Stimulated activated CD8-positive, alpha-beta memory T cell treated with anti-CD3 and anti-CD28 coated beads, Interleukin-15, amount 100 ng/mL, for 4 hours (primary cell): ENCODE results near the gene GPC1.

Experiments
- DNase-seq, 2 donors: peaks; one replicate each; pipeline ENCODE4 v3.0.0-alpha.2; 2020; ENCODE audit warnings: low read depth in 2 of 2

The GPC1 gene

GRCh38 chr2:240442891-240443715 lies 7.6 kb downstream of the GPC1 start:
- no peak for DNase-seq

- no peak for DNase-seq
These were observed 8.4 kb downstream of the GPC1 start for GRCh38 chr2:240443891-240444301.

- DNase-seq: no peak
These were observed 9.0 kb downstream of the GPC1 start for GRCh38 chr2:240444464-240444863.

- DNase-seq: no peak
These were observed 10.6 kb downstream of the GPC1 start for GRCh38 chr2:240445961-240446663.

GRCh38 chr2:240446664-240447175 lies 11.3 kb downstream of the GPC1 start:
- no peak for DNase-seq

GRCh38 chr2:240447331-240447730 lies 11.9 kb downstream of the GPC1 start:
- no peak for DNase-seq

GRCh38 chr2:240447934-240448333 lies 12.5 kb downstream of the GPC1 start:
- DNase-seq: no peak

GRCh38 chr2:240448387-240449274 lies 13.2 kb downstream of the GPC1 start:
- DNase-seq: no peak

GRCh38 chr2:240449764-240450531 lies 14.5 kb downstream of the GPC1 start:
- DNase-seq: no peak

- no peak for DNase-seq
These were observed 15.2 kb downstream of the GPC1 start for GRCh38 chr2:240450532-240451107.

- no peak for DNase-seq
These were observed 15.7 kb downstream of the GPC1 start for GRCh38 chr2:240451108-240451611.

GRCh38 chr2:240451791-240452461 lies 16.5 kb downstream of the GPC1 start:
- no peak for DNase-seq

- DNase-seq: no peak
These were observed 17.2 kb downstream of the GPC1 start for GRCh38 chr2:240452462-240453256.

- DNase-seq: no peak
These were observed 18.1 kb downstream of the GPC1 start for GRCh38 chr2:240453461-240454105.

GRCh38 chr2:240454106-240454901 lies 18.8 kb downstream of the GPC1 start:
- DNase-seq: no peak

GRCh38 chr2:240455272-240455646 lies 19.8 kb downstream of the GPC1 start:
- no peak for DNase-seq

- DNase-seq: no peak
These were observed 20.4 kb downstream of the GPC1 start for GRCh38 chr2:240455647-240456446.
